Measurements from ENCODE around the gene NDST3. TPM values are rescaled to one million over a fixed set of nuclear protein-coding genes. Genes with fewer than 3 reads are reported as not detected.

NDST3 gene
- polyA plus RNA-seq, 1 experiment = not detected

- H3K4me3 ChIP-seq (ENCODE audit: low read depth, low read length) = no peak overlapping the region
- ChIA-PET POLR2A (interaction anchor here (1.3 kb wide), 2 partner anchors 71 to 73 kb away, joined by 3 to 5 read pairs; partner anchors contain the start of gene PRSS12), CTCF (interaction anchor here (0.7 to 1.5 kb wide), 4 partner anchors 62 to 142 kb away, joined by 3 to 7 read pairs (median 4); partner anchors contain the start of gene PRSS12)
- no peak for TF ChIP-seq CTCF (IDR thresholded peaks at IDR 0.05; ENCODE audit: insufficient read depth, low read depth, low read length)
- no peaks in the 10 kb centered on the region for H3K27me3 ChIP-seq (ENCODE audit: control insufficient read depth, insufficient read depth, low read length)
- DNase-seq (ENCODE audit: low read depth) = peak; percentile 49
- H3K36me3 ChIP-seq (ENCODE audit: control insufficient read depth, insufficient read depth, low read length) = peaks cover 2% of the 10 kb centered on the region; the same call in 1 of the 2 replicates
Observed at GRCh38 chr4:118281611-118282442, 247.5 kb downstream of the NDST3 start.

GRCh38 chr4:118282692-118283091 lies 248.4 kb downstream of the NDST3 start:
- Histone ChIP-seq H3K4me3 (ENCODE audit: low read depth, low read length) (no peak overlapping the region), H3K36me3 (ENCODE audit: control insufficient read depth, insufficient read depth, low read length) (peaks cover 2% of the 10 kb centered on the region; the same call in 1 of the 2 replicates), H3K27me3 (ENCODE audit: control insufficient read depth, insufficient read depth, low read length) (no peaks in the 10 kb centered on the region)
- CTCF ChIA-PET = interaction anchor here (1.0 kb wide), 1 partner anchor 70 kb away, joined by 3 read pairs; the partner anchor contains the start of gene PRSS12
- no peak for TF ChIP-seq CTCF (IDR thresholded peaks at IDR 0.05; ENCODE audit: insufficient read depth, low read depth, low read length)
- DNase-seq (ENCODE audit: low read depth) = no peak
- POLR2A ChIA-PET = interaction anchor here (1.3 kb wide), 2 partner anchors 70 to 72 kb away, joined by 3 to 5 read pairs; partner anchors contain the start of gene PRSS12

- POLR2A ChIA-PET = interaction anchor here (0.6 kb wide), 2 partner anchors 67 to 606 kb away, joined by 3 to 6 read pairs; no protein-coding TSS in a partner anchor
Observed at GRCh38 chr4:118284169-118284568, 249.9 kb downstream of the NDST3 start.

GRCh38 chr4:118285931-118286330 lies 251.6 kb downstream of the NDST3 start:
- Histone ChIP-seq H3K4me3 (ENCODE audit: low read depth, low read length) (no peak overlapping the region), H3K36me3 (ENCODE audit: control insufficient read depth, insufficient read depth, low read length) (no peaks in the 10 kb centered on the region), H3K27me3 (ENCODE audit: control insufficient read depth, insufficient read depth, low read length) (no peaks in the 10 kb centered on the region)
- POLR2A ChIA-PET = no interaction called here
- no peak for DNase-seq (ENCODE audit: low read depth)
- TF ChIP-seq CTCF (IDR thresholded peaks at IDR 0.05; ENCODE audit: insufficient read depth, low read depth, low read length) = no peak
- CTCF ChIA-PET = interaction anchor here (1.8 kb wide), 1 partner anchor 67 kb away, joined by 5 read pairs; the partner anchor contains the start of gene PRSS12

More at GRCh38 chr4:118284169-118284568, 249.9 kb downstream of the NDST3 start:
- no peak for DNase-seq (ENCODE audit: low read depth)
- no peak for TF ChIP-seq CTCF (IDR thresholded peaks at IDR 0.05; ENCODE audit: insufficient read depth, low read depth, low read length)
- CTCF ChIA-PET = interaction anchor here (1.8 kb wide), 1 partner anchor 69 kb away, joined by 5 read pairs; the partner anchor contains the start of gene PRSS12
- Histone ChIP-seq H3K36me3 (ENCODE audit: control insufficient read depth, insufficient read depth, low read length) (peaks cover 2% of the 10 kb centered on the region; the same call in 1 of the 2 replicates), H3K27me3 (ENCODE audit: control insufficient read depth, insufficient read depth, low read length) (no peaks in the 10 kb centered on the region), H3K4me3 (ENCODE audit: low read depth, low read length) (no peak overlapping the region)

- no peak for TF ChIP-seq CTCF (IDR thresholded peaks at IDR 0.05; ENCODE audit: insufficient read depth, low read depth, low read length)
- CTCF ChIA-PET = no interaction called here
Observed at GRCh38 chr4:118286685-118287084, 252.4 kb downstream of the NDST3 start.

More at GRCh38 chr4:118286685-118287084, 252.4 kb downstream of the NDST3 start:
- no peaks in the 10 kb centered on the region for H3K36me3 ChIP-seq (ENCODE audit: control insufficient read depth, insufficient read depth, low read length)
- DNase-seq (ENCODE audit: low read depth) = no peak
- no peaks in the 10 kb centered on the region for H3K27me3 ChIP-seq (ENCODE audit: control insufficient read depth, insufficient read depth, low read length)
- no peak overlapping the region for H3K4me3 ChIP-seq (ENCODE audit: low read depth, low read length)
- POLR2A ChIA-PET = no interaction called here

All from BJ (cell line).